ENCODE measurements around the gene C3. TPM values are rescaled to one million over a fixed set of nuclear protein-coding genes. Genes with fewer than 3 reads are reported as not detected.

Gene C3
- total RNA-seq, 1 donor from 2014 or later: 398 TPM

- ATAC-seq: no peak
- DNase-seq: no peak
These were observed 14.4 kb downstream of the C3 start for GRCh38 chr19:6705931-6706632.

GRCh38 chr19:6700586-6701316, 19.7 kb downstream of the C3 start:
- DNase-seq (no peak), ATAC-seq (no peak)
- intact Hi-C loops (cut with micrococcal nuclease): no loop called here

More at GRCh38 chr19:6705931-6706632, 14.4 kb downstream of the C3 start:
- intact Hi-C loops (cut with micrococcal nuclease): no loop called here

- no peak for ATAC-seq
- intact Hi-C loops (cut with micrococcal nuclease): no loop called here
- no peak for DNase-seq
These were observed 20.5 kb downstream of the C3 start for GRCh38 chr19:6699935-6700334.

GRCh38 chr19:6697291-6697690, 23.2 kb downstream of the C3 start:
- no peak for ATAC-seq

GRCh38 chr19:6696239-6696820, 24.1 kb downstream of the C3 start:
- ATAC-seq: no peak
- intact Hi-C loops (cut with micrococcal nuclease): no loop called here
- DNase-seq: no peak

More at GRCh38 chr19:6697291-6697690, 23.2 kb downstream of the C3 start:
- no peak for DNase-seq
- intact Hi-C loops (cut with micrococcal nuclease): no loop called here

GRCh38 chr19:6694147-6694815, 26.2 kb downstream of the C3 start:
- DNase-seq: no peak
- intact Hi-C loops (cut with micrococcal nuclease): no loop called here
- no peak for ATAC-seq

- ATAC-seq (no peak), DNase-seq (no peak)
- intact Hi-C loops (cut with micrococcal nuclease): no loop called here
These were observed 26.8 kb downstream of the C3 start for GRCh38 chr19:6693681-6694080.

GRCh38 chr19:6693056-6693471, 27.4 kb downstream of the C3 start:
- ATAC-seq (no peak), DNase-seq (no peak)
- intact Hi-C loops (cut with micrococcal nuclease): no loop called here

- no peak for DNase-seq
- intact Hi-C loops (cut with micrococcal nuclease): no loop called here
- ATAC-seq: no peak
These were observed 28.4 kb downstream of the C3 start for GRCh38 chr19:6692027-6692426.

- DNase-seq (no peak), ATAC-seq (no peak)
- intact Hi-C loops (cut with micrococcal nuclease): no loop called here
These were observed 29.1 kb downstream of the C3 start for GRCh38 chr19:6691342-6691741.

- intact Hi-C loops (cut with micrococcal nuclease): no loop called here
- DNase-seq (no peak), ATAC-seq (no peak)
These were observed 30.1 kb downstream of the C3 start for GRCh38 chr19:6690160-6690885.

- ATAC-seq: no peak
- intact Hi-C loops (cut with micrococcal nuclease): no loop called here
- no peak for DNase-seq
These were observed 33.3 kb downstream of the C3 start for GRCh38 chr19:6687114-6687513.

- ATAC-seq: no peak
- intact Hi-C loops (cut with micrococcal nuclease): no loop called here
- no peak for DNase-seq
These were observed 33.8 kb downstream of the C3 start for GRCh38 chr19:6686628-6686975.

- no peak for DNase-seq
- intact Hi-C loops (cut with micrococcal nuclease): no loop called here
- no peak for ATAC-seq
These were observed 34.4 kb downstream of the C3 start for GRCh38 chr19:6685962-6686627.

GRCh38 chr19:6685482-6685881, 35.0 kb downstream of the C3 start:
- DNase-seq (no peak), ATAC-seq (no peak)
- intact Hi-C loops (cut with micrococcal nuclease): no loop called here

- intact Hi-C loops (cut with micrococcal nuclease): no loop called here
- ATAC-seq: no peak
- no peak for DNase-seq
These were observed 36.5 kb downstream of the C3 start for GRCh38 chr19:6683971-6684370.

GRCh38 chr19:6682607-6683128, 37.8 kb downstream of the C3 start:
- ATAC-seq: no peak
- no peak for DNase-seq
- intact Hi-C loops (cut with micrococcal nuclease): no loop called here

GRCh38 chr19:6680141-6680540, 40.3 kb downstream of the C3 start:
- intact Hi-C loops (cut with micrococcal nuclease): no loop called here
- no peak for ATAC-seq
- DNase-seq: no peak

GRCh38 chr19:6679139-6679538, 41.3 kb downstream of the C3 start:
- no peak for ATAC-seq
- intact Hi-C loops (cut with micrococcal nuclease): no loop called here
- DNase-seq: no peak

Measured in left ventricle myocardium superior (tissue), 1 donor.